Measurements from ENCODE around the gene SMC2.

Gene SMC2

GRCh38 chr9:104080983-104081382 lies 13.1 kb upstream of the SMC2 start:
- DNase-seq (ENCODE audit: insufficient read length, low spot score) (no peak), FAIRE-seq (no peak)
- no peak for TF ChIP-seq SPI1 (IDR thresholded peaks at IDR 0.05; ENCODE audit: low read depth, low read length)
- no peak for TF ChIP-seq POU2F2 (IDR thresholded peaks at IDR 0.05; ENCODE audit: low read depth, low read length)
- no peak for TF ChIP-seq TAF1 (IDR thresholded peaks at IDR 0.05; ENCODE audit: low read depth, low read length)
- no peak for TF ChIP-seq PAX5 (IDR thresholded peaks at IDR 0.05; ENCODE audit: insufficient read depth, low read length, severe bottlenecking)
- no peak for TF ChIP-seq POLR2AphosphoS5 (IDR thresholded peaks at IDR 0.05; ENCODE audit: low read depth, low read length)
- TF ChIP-seq POLR2A (IDR thresholded peaks at IDR 0.05; ENCODE audit: low read depth, low read length), result no peak

DNA sequence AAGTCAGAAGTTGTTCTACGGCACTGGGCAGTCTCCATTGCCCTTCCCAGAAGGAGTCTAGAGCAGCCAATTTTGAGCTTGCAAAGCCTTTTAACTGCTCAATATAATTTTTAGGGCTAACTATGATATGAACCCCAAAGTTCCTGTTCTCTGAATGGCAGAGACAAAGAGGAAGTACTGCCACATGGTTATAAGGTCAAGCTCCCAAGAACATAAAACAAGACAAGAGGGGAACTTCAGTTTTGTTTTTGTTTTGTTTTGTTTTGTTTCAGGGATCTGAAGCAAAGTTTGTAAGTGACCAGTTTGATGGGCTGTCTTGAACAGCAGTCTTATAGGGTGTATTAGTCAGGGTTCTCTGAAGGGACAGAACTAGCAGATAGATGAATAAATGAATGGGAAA lies 11.9 kb upstream of the SMC2 start:
- no peak for DNase-seq (ENCODE audit: insufficient read length, low spot score)
- no peak for TF ChIP-seq POLR2AphosphoS5 (IDR thresholded peaks at IDR 0.05; ENCODE audit: low read depth, low read length)
- TF ChIP-seq PAX5 (IDR thresholded peaks at IDR 0.05; ENCODE audit: insufficient read depth, low read length, severe bottlenecking), result no peak
- no peak for TF ChIP-seq TAF1 (IDR thresholded peaks at IDR 0.05; ENCODE audit: low read depth, low read length)
- TF ChIP-seq SPI1 (IDR thresholded peaks at IDR 0.05; ENCODE audit: low read depth, low read length), result no peak
- no peak for TF ChIP-seq POU2F2 (IDR thresholded peaks at IDR 0.05; ENCODE audit: low read depth, low read length)
- no peak for TF ChIP-seq POLR2A (IDR thresholded peaks at IDR 0.05; ENCODE audit: low read depth, low read length)
- FAIRE-seq, result no peak

DNA sequence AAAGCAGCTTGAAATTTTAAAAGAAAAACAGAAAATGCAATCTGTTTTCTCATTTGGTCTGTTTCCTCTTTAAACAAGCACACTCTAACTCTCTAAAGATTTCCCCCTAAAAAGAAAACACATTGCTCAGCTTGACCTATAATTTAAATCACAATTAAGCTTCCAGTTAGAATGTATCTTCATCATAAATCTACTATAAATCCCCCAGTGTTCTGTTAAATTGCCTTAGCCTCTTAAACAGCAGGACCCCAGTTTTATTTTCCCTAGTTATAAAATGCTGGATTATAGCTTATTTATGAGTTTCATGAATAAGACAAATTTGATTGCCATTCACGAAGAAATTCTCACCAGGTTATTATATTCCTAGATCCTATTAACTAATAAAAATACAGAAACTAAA lies 8.6 kb upstream of the SMC2 start:
- DNase-seq (ENCODE audit: insufficient read length, low spot score) (no peak), FAIRE-seq (no peak)
- no peak for TF ChIP-seq POLR2A (IDR thresholded peaks at IDR 0.05; ENCODE audit: low read depth, low read length)
- TF ChIP-seq TAF1 (IDR thresholded peaks at IDR 0.05; ENCODE audit: low read depth, low read length), result no peak
- no peak for TF ChIP-seq SPI1 (IDR thresholded peaks at IDR 0.05; ENCODE audit: low read depth, low read length)
- TF ChIP-seq POLR2AphosphoS5 (IDR thresholded peaks at IDR 0.05; ENCODE audit: low read depth, low read length), result no peak
- TF ChIP-seq POU2F2 (IDR thresholded peaks at IDR 0.05; ENCODE audit: low read depth, low read length), result no peak
- no peak for TF ChIP-seq PAX5 (IDR thresholded peaks at IDR 0.05; ENCODE audit: insufficient read depth, low read length, severe bottlenecking)

DNA sequence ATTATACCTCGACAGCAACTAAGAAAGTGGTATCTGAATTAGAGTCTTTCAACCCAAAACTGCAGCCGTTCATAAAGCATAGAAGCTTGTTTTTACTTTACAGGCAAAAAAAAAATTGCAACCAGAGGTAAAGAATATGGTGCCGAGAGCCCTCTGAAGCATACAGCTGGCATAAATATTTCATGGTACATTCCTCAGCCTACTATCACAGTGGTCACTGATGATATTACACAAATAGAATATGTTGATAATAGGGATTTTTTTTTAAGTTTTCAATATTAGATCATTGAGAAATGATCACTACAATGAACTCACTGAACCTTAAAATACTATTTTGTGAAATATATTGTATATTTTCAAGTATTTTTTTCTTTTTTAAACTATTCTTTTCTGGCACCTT lies 6.2 kb upstream of the SMC2 start:
- DNase-seq (ENCODE audit: insufficient read length, low spot score) (no peak), FAIRE-seq (no peak)
- TF ChIP-seq SPI1 (IDR thresholded peaks at IDR 0.05; ENCODE audit: low read depth, low read length), result no peak
- TF ChIP-seq TAF1 (IDR thresholded peaks at IDR 0.05; ENCODE audit: low read depth, low read length), result no peak
- no peak for TF ChIP-seq POLR2A (IDR thresholded peaks at IDR 0.05; ENCODE audit: low read depth, low read length)
- no peak for TF ChIP-seq PAX5 (IDR thresholded peaks at IDR 0.05; ENCODE audit: insufficient read depth, low read length, severe bottlenecking)

GRCh38 chr9:104088416-104088815 lies 5.7 kb upstream of the SMC2 start:
- DNase-seq (ENCODE audit: insufficient read length, low spot score) (no peak), FAIRE-seq (no peak)
- TF ChIP-seq SPI1 (IDR thresholded peaks at IDR 0.05; ENCODE audit: low read depth, low read length) (no peak), POLR2A (IDR thresholded peaks at IDR 0.05; ENCODE audit: low read depth, low read length) (no peak), TAF1 (IDR thresholded peaks at IDR 0.05; ENCODE audit: low read depth, low read length) (no peak), POU2F2 (IDR thresholded peaks at IDR 0.05; ENCODE audit: low read depth, low read length) (no peak), PAX5 (IDR thresholded peaks at IDR 0.05; ENCODE audit: insufficient read depth, low read length, severe bottlenecking) (no peak), POLR2AphosphoS5 (IDR thresholded peaks at IDR 0.05; ENCODE audit: low read depth, low read length) (no peak)

GRCh38 chr9:104090578-104090977 lies 3.5 kb upstream of the SMC2 start:
- FAIRE-seq (no peak), DNase-seq (ENCODE audit: insufficient read length, low spot score) (no peak)
- no peak for TF ChIP-seq POLR2A (IDR thresholded peaks at IDR 0.05; ENCODE audit: low read depth, low read length)
- TF ChIP-seq TAF1 (IDR thresholded peaks at IDR 0.05; ENCODE audit: low read depth, low read length), result no peak
- no peak for TF ChIP-seq PAX5 (IDR thresholded peaks at IDR 0.05; ENCODE audit: insufficient read depth, low read length, severe bottlenecking)
- TF ChIP-seq POU2F2 (IDR thresholded peaks at IDR 0.05; ENCODE audit: low read depth, low read length), result no peak
- TF ChIP-seq SPI1 (IDR thresholded peaks at IDR 0.05; ENCODE audit: low read depth, low read length), result no peak
- TF ChIP-seq POLR2AphosphoS5 (IDR thresholded peaks at IDR 0.05; ENCODE audit: low read depth, low read length), result no peak

DNA sequence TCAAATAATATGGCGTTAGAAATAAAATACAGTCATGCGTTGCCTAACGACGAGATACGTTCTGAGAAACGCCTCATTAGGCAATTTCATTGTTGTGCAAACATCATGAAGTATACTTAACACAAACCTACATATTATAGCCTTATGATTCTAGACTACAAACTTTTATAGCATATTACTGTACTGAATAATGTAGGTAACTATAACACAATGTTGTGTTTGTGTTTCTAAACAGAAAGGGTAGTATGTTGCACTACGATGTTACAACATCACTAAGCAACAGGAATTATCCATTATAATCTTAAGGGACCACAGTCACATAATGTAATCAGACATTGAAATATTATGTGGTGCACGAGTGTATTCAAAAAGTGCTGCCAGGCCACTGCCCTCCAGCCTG lies 3.0 kb upstream of the SMC2 start:
- DNase-seq (ENCODE audit: insufficient read length, low spot score) (no peak), FAIRE-seq (no peak)
- TF ChIP-seq POU2F2 (IDR thresholded peaks at IDR 0.05; ENCODE audit: low read depth, low read length) (no peak), SPI1 (IDR thresholded peaks at IDR 0.05; ENCODE audit: low read depth, low read length) (no peak), PAX5 (IDR thresholded peaks at IDR 0.05; ENCODE audit: insufficient read depth, low read length, severe bottlenecking) (no peak), TAF1 (IDR thresholded peaks at IDR 0.05; ENCODE audit: low read depth, low read length) (no peak), POLR2AphosphoS5 (IDR thresholded peaks at IDR 0.05; ENCODE audit: low read depth, low read length) (no peak), POLR2A (IDR thresholded peaks at IDR 0.05; ENCODE audit: low read depth, low read length) (no peak)

- DNase-seq (ENCODE audit: insufficient read length, low spot score), result no peak
- TF ChIP-seq POLR2A (IDR thresholded peaks at IDR 0.05; ENCODE audit: low read depth, low read length) (no peak), PAX5 (IDR thresholded peaks at IDR 0.05; ENCODE audit: insufficient read depth, low read length, severe bottlenecking) (no peak), TAF1 (IDR thresholded peaks at IDR 0.05; ENCODE audit: low read depth, low read length) (no peak), POLR2AphosphoS5 (IDR thresholded peaks at IDR 0.05; ENCODE audit: low read depth, low read length) (no peak), SPI1 (IDR thresholded peaks at IDR 0.05; ENCODE audit: low read depth, low read length) (no peak)
- no peak for FAIRE-seq
Measured at GRCh38 chr9:104091708-104092107, 2.4 kb upstream of the SMC2 start.

GRCh38 chr9:104092192-104092591 lies 1.9 kb upstream of the SMC2 start:
- no peak for FAIRE-seq
- TF ChIP-seq SPI1 (IDR thresholded peaks at IDR 0.05; ENCODE audit: low read depth, low read length) (no peak), POU2F2 (IDR thresholded peaks at IDR 0.05; ENCODE audit: low read depth, low read length) (no peak), PAX5 (IDR thresholded peaks at IDR 0.05; ENCODE audit: insufficient read depth, low read length, severe bottlenecking) (no peak), POLR2A (IDR thresholded peaks at IDR 0.05; ENCODE audit: low read depth, low read length) (no peak)
- DNase-seq (ENCODE audit: insufficient read length, low spot score), result no peak

GRCh38 chr9:104092875-104093600 lies 1.1 kb upstream of the SMC2 start:
- DNase-seq (ENCODE audit: insufficient read length, low spot score) (no peak), FAIRE-seq (no peak)

More at GRCh38 chr9:104092875-104093600, 1.1 kb upstream of the SMC2 start:
- TF ChIP-seq TAF1 (IDR thresholded peaks at IDR 0.05; ENCODE audit: low read depth, low read length) (no peak), SPI1 (IDR thresholded peaks at IDR 0.05; ENCODE audit: low read depth, low read length) (no peak), POLR2A (IDR thresholded peaks at IDR 0.05; ENCODE audit: low read depth, low read length) (no peak), POU2F2 (IDR thresholded peaks at IDR 0.05; ENCODE audit: low read depth, low read length) (no peak), PAX5 (IDR thresholded peaks at IDR 0.05; ENCODE audit: insufficient read depth, low read length, severe bottlenecking) (no peak)
